ENCODE results near the gene DYNLRB1.

DYNLRB1 gene

GRCh38 chr20:34522969-34523871 is 7.0 kb downstream of the DYNLRB1 start:
- FAIRE-seq: no peak
- DNase-seq (ENCODE audit: insufficient read length, low spot score): no peak
- TF ChIP-seq POLR2A (IDR thresholded peaks at IDR 0.05; ENCODE audit: low read depth, low read length): no peak

DNA sequence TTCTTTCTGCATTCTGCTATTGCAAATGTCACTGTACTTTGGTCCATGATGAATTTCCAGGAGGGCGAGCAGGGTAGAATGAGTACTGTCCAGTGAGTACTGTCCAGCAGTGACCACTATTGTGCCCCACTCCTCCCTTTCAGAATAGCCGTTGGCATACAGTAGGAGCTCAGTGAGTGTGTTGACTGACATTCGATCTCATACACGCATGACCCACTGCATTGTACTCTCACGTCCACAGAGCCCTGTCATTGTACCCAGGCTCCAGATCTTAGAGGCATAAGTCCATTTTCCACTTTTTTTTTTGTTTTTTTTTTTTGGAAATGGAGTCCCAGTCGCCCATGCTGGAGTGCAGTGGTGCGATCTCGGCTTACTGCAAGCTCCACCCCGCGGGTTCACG is 8.2 kb downstream of the DYNLRB1 start:
- no peak for FAIRE-seq
- no peak for TF ChIP-seq POLR2A (IDR thresholded peaks at IDR 0.05; ENCODE audit: low read depth, low read length)

DNA sequence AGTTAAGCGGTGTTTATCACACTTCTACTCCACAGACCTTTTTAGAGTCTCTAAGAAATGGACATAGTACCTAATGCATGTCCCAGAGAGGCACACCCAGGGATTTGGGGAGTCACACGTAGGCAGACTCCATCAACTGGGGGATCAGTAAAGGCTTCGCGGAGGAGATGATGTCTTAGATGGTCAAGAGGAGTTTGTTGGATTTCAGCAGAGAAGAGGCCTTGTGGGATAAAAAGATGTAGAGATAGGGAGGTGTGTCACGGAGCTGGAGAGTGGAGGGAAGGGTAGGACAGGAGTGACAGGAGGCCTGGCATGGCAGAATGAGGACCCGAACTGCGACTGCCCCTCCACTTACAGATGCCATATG is 9.1 kb downstream of the DYNLRB1 start:
- no peak for TF ChIP-seq POLR2A (IDR thresholded peaks at IDR 0.05; ENCODE audit: low read depth, low read length)
- FAIRE-seq (no peak), DNase-seq (ENCODE audit: insufficient read length, low spot score) (no peak)

More for the DNA sequence above, 8.2 kb downstream of the DYNLRB1 start:
- DNase-seq (ENCODE audit: insufficient read length, low spot score): no peak

DNA sequence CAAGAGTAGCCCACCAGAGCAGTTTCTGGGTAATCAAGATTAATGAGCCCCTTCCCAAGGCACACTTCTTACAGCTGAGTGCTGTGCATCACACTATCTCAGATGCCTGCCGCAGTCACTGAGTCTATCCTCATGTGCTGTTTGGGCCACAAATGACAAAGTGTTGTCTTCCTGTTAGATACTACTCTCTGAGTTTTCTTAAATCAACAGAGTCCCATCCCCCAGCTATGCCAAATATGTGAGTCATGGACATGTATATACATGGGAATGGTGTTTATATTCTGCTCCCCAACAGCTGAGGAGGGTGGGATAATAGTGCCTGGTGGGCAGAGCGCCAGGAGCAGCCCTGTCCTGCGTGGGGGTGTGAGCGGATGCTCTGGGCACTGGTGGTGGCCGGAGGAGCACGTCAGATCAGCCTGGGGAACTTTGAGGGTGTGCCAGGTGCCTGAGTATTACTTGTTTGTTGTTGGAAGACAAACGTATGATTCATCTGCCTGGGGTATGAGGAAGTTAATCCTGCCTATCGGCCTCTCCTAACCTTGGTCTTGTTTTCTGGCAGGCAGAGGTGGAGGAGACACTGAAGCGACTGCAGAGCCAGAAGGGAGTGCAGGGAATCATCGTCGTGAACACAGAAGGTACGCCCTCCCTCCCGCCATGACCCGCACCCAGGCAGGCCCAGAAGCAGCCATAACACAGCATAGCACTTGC is 9.6 kb downstream of the DYNLRB1 start:
- peak; percentile 75 for FAIRE-seq
- peak; percentile 90 for DNase-seq (ENCODE audit: insufficient read length, low spot score)
- TF ChIP-seq POLR2A (IDR thresholded peaks at IDR 0.05; ENCODE audit: low read depth, low read length): no peak; the same call in 1 of the 2 replicates

- DNase-seq (ENCODE audit: insufficient read length, low spot score) (no peak), FAIRE-seq (no peak)
- no peak for TF ChIP-seq POLR2A (IDR thresholded peaks at IDR 0.05; ENCODE audit: low read depth, low read length)
These were observed 10.2 kb downstream of the DYNLRB1 start for GRCh38 chr20:34526466-34526865.

DNA sequence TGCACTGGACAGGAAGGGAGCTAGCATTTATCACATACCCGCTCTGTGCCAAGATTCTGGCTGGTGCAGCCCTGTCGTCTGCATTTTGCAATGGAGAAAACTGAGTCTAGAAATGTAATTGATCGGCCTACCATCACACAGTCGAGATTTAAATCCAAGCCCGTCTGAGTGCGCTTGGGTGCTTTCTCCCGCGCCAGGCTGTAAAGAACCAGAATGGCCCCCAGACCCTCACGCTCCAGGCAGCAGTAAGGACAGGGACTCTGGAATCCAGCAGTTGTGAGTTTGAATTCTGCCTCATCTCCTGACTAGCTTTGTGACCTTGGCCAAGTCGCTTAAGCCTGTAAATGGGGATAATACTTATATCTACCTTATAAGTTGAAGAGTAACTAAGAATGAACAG is 10.8 kb downstream of the DYNLRB1 start:
- DNase-seq (ENCODE audit: insufficient read length, low spot score) (no peak), FAIRE-seq (no peak)

DNA sequence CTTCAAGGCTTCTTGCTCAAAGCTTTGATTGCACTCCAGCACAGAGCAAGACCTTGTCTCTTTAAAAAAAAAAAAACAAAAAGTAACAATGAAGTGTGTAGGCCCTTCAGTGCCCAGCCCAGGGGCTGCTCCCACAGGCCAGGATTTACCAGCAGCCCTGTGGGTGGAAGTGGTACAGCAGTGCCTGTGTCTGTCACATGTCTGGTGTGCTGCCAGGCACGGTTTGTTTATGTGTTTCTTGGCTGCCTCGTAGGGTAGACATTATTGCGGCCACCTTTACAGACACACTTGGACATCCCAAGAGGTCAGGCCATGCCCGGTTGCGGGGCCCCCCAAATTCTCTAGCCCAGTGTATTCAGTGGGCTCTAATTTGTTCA is 12.7 kb downstream of the DYNLRB1 start:
- DNase-seq (ENCODE audit: insufficient read length, low spot score) (no peak), FAIRE-seq (no peak)
- TF ChIP-seq POLR2A (IDR thresholded peaks at IDR 0.05; ENCODE audit: low read depth, low read length): no peak

More for the DNA sequence above, 10.8 kb downstream of the DYNLRB1 start:
- no peak for TF ChIP-seq POLR2A (IDR thresholded peaks at IDR 0.05; ENCODE audit: low read depth, low read length)

GRCh38 chr20:34529742-34530141 is 13.5 kb downstream of the DYNLRB1 start:
- no peak for TF ChIP-seq POLR2A (IDR thresholded peaks at IDR 0.05; ENCODE audit: low read depth, low read length)
- DNase-seq (ENCODE audit: insufficient read length, low spot score) (no peak), FAIRE-seq (no peak)

- no peak for DNase-seq (ENCODE audit: insufficient read length, low spot score)
- FAIRE-seq: no peak
- TF ChIP-seq POLR2A (IDR thresholded peaks at IDR 0.05; ENCODE audit: low read depth, low read length): no peak
These were observed 14.1 kb downstream of the DYNLRB1 start for GRCh38 chr20:34530342-34530741.

DNA sequence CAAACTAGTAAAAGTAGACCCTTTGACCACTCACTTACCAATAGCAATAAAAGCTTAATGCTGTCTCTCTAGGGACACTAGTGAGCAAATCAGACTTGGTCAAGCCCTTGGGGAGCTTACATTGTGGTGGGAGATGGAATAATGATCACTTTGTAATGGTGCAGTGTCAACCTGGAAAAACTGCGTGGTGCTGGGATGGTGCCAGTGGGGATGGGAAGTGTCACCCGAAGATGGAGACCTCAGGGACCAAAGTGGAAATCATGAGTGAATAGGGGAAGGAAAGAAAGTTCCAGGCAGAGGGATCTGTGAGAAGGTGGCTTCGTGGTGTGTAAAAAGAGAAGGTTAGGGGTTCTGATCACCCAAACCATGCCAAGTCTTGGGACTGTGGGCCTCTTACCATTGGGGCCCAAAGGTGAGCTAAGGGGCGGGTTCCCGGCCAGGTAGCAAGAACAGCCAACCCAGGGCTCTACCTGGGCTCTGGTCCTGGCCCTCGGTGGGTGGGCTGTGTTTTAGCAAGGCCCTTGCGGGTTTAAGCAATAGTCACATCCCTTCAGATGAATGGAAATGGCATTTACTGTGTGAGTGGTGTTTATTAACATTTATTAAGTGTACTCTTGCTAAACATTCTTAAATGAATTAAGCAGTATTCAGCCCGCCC is 15.5 kb downstream of the DYNLRB1 start:
- FAIRE-seq (no peak), DNase-seq (ENCODE audit: insufficient read length, low spot score) (no peak)
- no peak for TF ChIP-seq POLR2A (IDR thresholded peaks at IDR 0.05; ENCODE audit: low read depth, low read length)

DNA sequence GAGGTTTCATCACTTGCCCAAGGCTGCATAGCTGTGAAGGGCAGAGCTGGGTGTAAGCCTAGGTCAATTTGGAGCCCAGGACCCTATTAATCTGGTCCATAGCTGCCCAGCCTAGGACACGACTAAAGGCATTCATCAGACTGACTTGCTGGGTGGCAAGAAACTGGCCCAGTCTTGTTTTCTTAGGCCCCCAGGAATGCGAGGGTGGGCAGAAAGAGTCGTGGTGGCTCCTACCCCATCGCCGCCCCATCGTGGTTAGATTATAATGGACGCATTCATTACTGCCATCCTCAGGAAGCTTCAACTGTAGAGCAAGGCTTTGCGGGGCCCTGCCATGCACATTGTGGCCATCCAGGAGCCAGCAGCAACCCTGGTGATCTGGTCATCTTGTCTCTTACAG is 16.1 kb downstream of the DYNLRB1 start:
- DNase-seq (ENCODE audit: insufficient read length, low spot score): no peak
- TF ChIP-seq POLR2A (IDR thresholded peaks at IDR 0.05; ENCODE audit: low read depth, low read length): no peak
- FAIRE-seq: no peak

DNA sequence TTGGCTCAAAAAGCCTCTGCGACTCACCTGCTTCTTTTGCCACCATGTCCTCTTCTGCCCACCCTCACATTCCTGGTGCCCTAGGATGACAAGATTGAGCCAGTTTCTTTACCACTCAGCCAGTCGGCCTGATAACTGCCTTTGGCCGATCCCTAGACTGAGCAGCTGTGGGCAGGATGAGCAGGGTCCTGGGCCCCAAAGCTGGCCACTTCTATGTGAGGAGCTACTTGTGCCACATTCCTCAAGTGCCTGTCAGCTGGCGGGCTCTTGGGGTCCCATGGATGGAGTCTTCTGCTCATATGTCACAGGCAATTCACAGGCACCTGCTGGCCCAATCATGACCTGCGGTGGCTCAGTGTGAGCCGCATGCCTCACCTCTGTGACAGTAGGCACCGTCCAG is 16.5 kb downstream of the DYNLRB1 start:
- no peak for FAIRE-seq
- no peak for DNase-seq (ENCODE audit: insufficient read length, low spot score)

GRCh38 chr20:34534391-34535165 is 18.4 kb downstream of the DYNLRB1 start:
- DNase-seq (ENCODE audit: insufficient read length, low spot score) (no peak), FAIRE-seq (no peak)
- no peak for TF ChIP-seq POLR2A (IDR thresholded peaks at IDR 0.05; ENCODE audit: low read depth, low read length)

More for the DNA sequence above, 16.5 kb downstream of the DYNLRB1 start:
- no peak for TF ChIP-seq POLR2A (IDR thresholded peaks at IDR 0.05; ENCODE audit: low read depth, low read length)

Measured in H54 (cell line).